K562 (cell line): ENCODE results near the gene MEA1. TPM values are rescaled to one million over a fixed set of nuclear protein-coding genes. Genes with fewer than 3 reads are reported as not detected.

Experiments used
- ATAC-seq: fragments of 200-7000 bp; cut with Tn5 transposase; 3 replicates; pipeline ENCODE4 v1.9.1; 2020; ENCODE audit warnings: moderate library complexity
- BruUV-seq: library from RNA; stranded (reverse); fragments of 400-500 nt; replicated peaks from 2 replicates; lab custom pipeline; 2021; lab: Mats Ljungman, UMichigan
- CTCF ChIA-PET: fragments of 300-600 bp; formaldehyde crosslinking; extraction: SDS; loops from one replicate; lab custom pipeline; 2021; ENCODE audit warnings: low intra/inter-chr PET ratio; lab: Yijun Ruan, JAX
- POLR2A ChIA-PET: fragments of 300-600, 350-650 bp; sonication (Branson Sonifier 250); formaldehyde crosslinking; extraction: SDS; loops from one replicate; lab custom pipeline; 2021; ENCODE audit warnings: antibody characterized with exemption, inconsistent platforms; lab: Yijun Ruan, JAX
- DNase-seq, 4 experiments: peaks; one replicate each; pipeline versions ENCODE4 v3.0.0 to v3.0.0-alpha.2; 2011 to 2018; ENCODE audit warnings: low spot score in 3 of 4, mixed read lengths in 3 of 4; ENCODE audit errors: extremely low read depth in 1 of 4
- FAIRE-seq: peaks from 2 replicates; lab custom pipeline; 2011; peaks lifted over from hg19 to GRCh38; lab: Jason Lieb, UNC
- H2AFZ ChIP-seq: 2 replicates; pipeline ENCODE4 v1.6.0; 2011; ENCODE audit warnings: low read depth, low read length, control low read depth, inconsistent platforms
- H3K27ac ChIP-seq: fragments of 200-600 bp; 3 replicates; pipeline ENCODE4 v1.8.0; 2011; ENCODE audit warnings: low read depth, mild to moderate bottlenecking, control low read depth, inconsistent platforms, low read length, moderate library complexity, mixed read lengths; ENCODE audit errors: extremely low read depth
- H3K27me3 ChIP-seq, 2 experiments: fragments of 300-600 bp in 1 of 2; 2 replicates in 1 of 2; 3 replicates in 1 of 2; pipeline versions ENCODE4 v1.6.0 to v1.8.0; 2011; ENCODE audit warnings: inconsistent platforms in 2 of 2, low read length in 2 of 2, mild to moderate bottlenecking in 1 of 2, mixed read lengths in 1 of 2, moderate library complexity in 1 of 2; ENCODE audit not compliant: control insufficient read depth in 2 of 2, insufficient read depth in 2 of 2
- H3K36me3 ChIP-seq: fragments of 300-600 bp; 3 replicates; pipeline ENCODE4 v1.8.0; 2011; ENCODE audit warnings: mild to moderate bottlenecking, low read length, inconsistent platforms; ENCODE audit not compliant: control insufficient read depth, insufficient read depth
- H3K4me1 ChIP-seq, 2 experiments: fragments of 200-600 bp in 1 of 2; replicated peaks in 1 of 2; 2 replicates in 1 of 2; 3 replicates in 1 of 2; pipeline versions ENCODE4 v1.5.1 to v1.8.0; 2011; ENCODE audit warnings: inconsistent platforms in 2 of 2, low read length in 2 of 2, mild to moderate bottlenecking in 1 of 2, mixed read lengths in 1 of 2, moderate library complexity in 1 of 2; ENCODE audit not compliant: control insufficient read depth in 2 of 2, insufficient read depth in 2 of 2
- H3K4me2 ChIP-seq: 2 replicates; pipeline ENCODE4 v1.6.1; 2011; ENCODE audit warnings: low read length, control low read depth, inconsistent platforms, mixed read lengths; ENCODE audit not compliant: insufficient read depth
- H3K4me3 ChIP-seq: fragments of 200-600 bp; sonication (generic), shearing (Covaris generic); 2 replicates; pipeline ENCODE4 v1.5.1; 2016; ENCODE audit warnings: control low read depth, inconsistent platforms
- H3K79me2 ChIP-seq: fragments of 200-600 bp; 3 replicates; pipeline ENCODE4 v1.8.0; 2011; ENCODE audit warnings: low read length, inconsistent platforms; ENCODE audit not compliant: control insufficient read depth, insufficient read depth
- H3K9ac ChIP-seq, 2 experiments: 2 replicates each; pipeline versions ENCODE4 v1.6.0 to v1.6.1; 2011; ENCODE audit warnings: low read depth in 2 of 2, low read length in 2 of 2, control low read depth in 1 of 2, inconsistent platforms in 1 of 2, mild to moderate bottlenecking in 1 of 2, mixed read lengths in 1 of 2; ENCODE audit not compliant: insufficient read depth in 1 of 2
- H3K9me1 ChIP-seq: one replicate; pipeline ENCODE4 v1.6.0; 2011; ENCODE audit warnings: inconsistent platforms, mild to moderate bottlenecking, low read length, moderate library complexity; ENCODE audit not compliant: control insufficient read depth, insufficient read depth
- H3K9me3 ChIP-seq: replicated peaks from 2 replicates; pipeline ENCODE4 v1.5.1; 2011; ENCODE audit warnings: low read depth, low read length, inconsistent platforms; ENCODE audit not compliant: control insufficient read depth, insufficient read depth
- H4K20me1 ChIP-seq: replicated peaks from 2 replicates; pipeline ENCODE4 v1.6.1; 2011; ENCODE audit warnings: low read length, inconsistent platforms, mixed read lengths; ENCODE audit not compliant: control insufficient read depth, insufficient read depth
- CSDE1 ChIP-seq, 2 experiments: fragments of 450-650 bp; IDR thresholded peaks; 2 replicates each; pipeline ENCODE4 v1.6.1; 2016; ENCODE audit warnings: mild to moderate bottlenecking in 1 of 2
- DACH1 ChIP-seq: fragments of 450-650 bp; IDR thresholded peaks from 2 replicates; pipeline ENCODE4 v1.6.1; 2018; ENCODE audit not compliant: partially characterized antibody
- KLF1 ChIP-seq: fragments of 450-650 bp; IDR thresholded peaks from 2 replicates; pipeline ENCODE4 v1.6.1; 2016; ENCODE audit warnings: missing genetic modification characterization, missing compliant biosample characterization
- NR4A1 ChIP-seq, 2 experiments: fragments of 250-450 bp in 1 of 2; fragments of 450-650 bp in 1 of 2; sonication (Bioruptor Pico) in 1 of 2; IDR thresholded peaks; 2 replicates each; pipeline versions ENCODE4 v1.4.0 to v1.6.1; 2016 to 2020; ENCODE audit warnings: mild to moderate bottlenecking in 2 of 2, missing compliant biosample characterization in 1 of 2, missing genetic modification characterization in 1 of 2, moderate library complexity in 1 of 2
- SMARCE1 ChIP-seq: fragments of 450-650 bp; IDR thresholded peaks from 2 replicates; pipeline ENCODE4 v1.7.1; 2016; ENCODE audit warnings: mild to moderate bottlenecking
- ZNF511 ChIP-seq: sonication (generic); formaldehyde crosslinking; IDR thresholded peaks from 2 replicates; pipeline ENCODE4 v1.8.0; 2022; ENCODE audit warnings: mild to moderate bottlenecking, missing genetic modification reagents
- ZNF551 ChIP-seq: fragments of 250-450 bp; sonication (Bioruptor Pico); IDR thresholded peaks from 2 replicates; pipeline ENCODE4 v1.5.0; 2021; ENCODE audit warnings: mild to moderate bottlenecking, moderate library complexity
- ZNF696 ChIP-seq: fragments of 250-450 bp; sonication (Bioruptor Pico); conservative IDR thresholded peaks from 2 replicates; pipeline ENCODE4 v1.4.0; 2020; ENCODE audit warnings: mild to moderate bottlenecking, moderate library complexity
- WGBS: fragments of 100-300 bp; shearing (Covaris generic); methylation state at CpG from one replicate; pipeline ENCODE4 v1.1.6; 2016; ENCODE audit warnings: low coverage, mixed read lengths; ENCODE audit not compliant: insufficient coverage; ENCODE audit errors: missing lambda C conversion rate; 5-methylcytosine and 5-hydroxymethylcytosine counted together
- in situ Hi-C: fragments of 300-500 bp; cut with MboI; formaldehyde crosslinking; loops from 4 replicates; pipeline ENCODE4 v1.15.0; 2018; ENCODE audit warnings: inconsistent platforms, mixed read lengths
- intact Hi-C: fragments of 100-400 bp; cut with micrococcal nuclease; formaldehyde crosslinking; loops from 2 replicates; pipeline ENCODE4 v1.14.2; 2022
- polyA plus RNA-seq, 8 experiments: library from polyadenylated mRNA; depleted of rRNA in 4 of 8; stranded (reverse) in 5 of 8; unstranded in 3 of 8; fragments of >200 nt; fragmentation: Nextera tagmentation in 2 of 8; fragmentation: Illumina TruSeq in 1 of 8; extraction: Ambion mirVana in 2 of 8; extraction: Trizol in 1 of 8; gene quantifications; 2 replicates each; pipeline versions ENCODE4 v1.2.1 to v1.2.3, GENCODE V29; 2011 to 2014; ENCODE audit warnings: inconsistent platforms in 1 of 8, missing spikeins in 1 of 8
- total RNA-seq, 7 experiments: library from RNA; depleted of rRNA in 6 of 7; stranded (reverse); fragments of >200 nt in 6 of 7; fragmentation: Illumina TruSeq in 2 of 7; extraction: Trizol in 2 of 7; gene quantifications; 2 replicates each; pipeline versions ENCODE4 v1.2.1 to v1.2.3, GENCODE V29; 2011 to 2021; ENCODE audit warnings: low replicate concordance in 1 of 7

Gene MEA1
- total and polyA plus RNA-seq, 9 of the 15 experiments (the other 6 are each of a cell fraction or from before 2014, with no cell fraction given) = 86.8 to 210 (median 152) TPM

GRCh38 chr6:43024436-43024835 is 10.7 kb upstream of the MEA1 start:
- BruUV-seq = TSS peak; percentile 14
- intact Hi-C loops = no loop called here
- TF ChIP-seq CSDE1 (IDR thresholded peaks at IDR 0.05) (no peak), KLF1 (tag) (no peak), ZNF696 (no peak), ZNF511 (no peak), DACH1 (no peak), NR4A1 (CRISPR knock-in tag; IDR thresholded peaks at IDR 0.05) (no peak), NR4A1 (tag; IDR thresholded peaks at IDR 0.05) (no peak), ZNF551 (CRISPR knock-in tag) (no peak), SMARCE1 (no peak)
- TF ChIP-seq, all 486 proteins: peak for 0
- Histone ChIP-seq H3K79me2 (peaks cover 44% of the 10 kb centered on the region), H2AFZ (no peak overlapping the region), H3K27me3 (no peaks in the 10 kb centered on the region), H3K4me3 (no peak overlapping the region), H3K4me1 (peaks cover 11 to 24% of the 10 kb centered on the region in 2 experiments), H4K20me1 (no peaks in the 10 kb centered on the region), H3K36me3 (peaks cover 79% of the 10 kb centered on the region), H3K27ac (no peak overlapping the region), H3K9ac (no peak overlapping the region), H3K9me3 (no peaks in the 10 kb centered on the region), H3K4me2 (no peak overlapping the region), H3K9me1 (no peaks in the 10 kb centered on the region)
- ATAC-seq = no peak
- no peak for FAIRE-seq
- POLR2A ChIA-PET = interaction anchor here (0.9 to 1.8 kb wide), 4 partner anchors 10 to 95 kb away, joined by 3 to 6 read pairs (median 5); partner anchors contain the start of genes KLHDC3 and MEA1
- DNase-seq = no peak
- CTCF ChIA-PET = interaction anchor here (0.7 kb wide), 1 partner anchor 13 kb away, joined by 4 read pairs; no protein-coding TSS in a partner anchor
- in situ Hi-C loops = no loop called here
- WGBS = 92% methylated on average over 2 of the region's 2 CpGs
